Right lobe of liver (tissue), 6 donors: ENCODE data around the gene NUP155. TPM values are rescaled to one million over a fixed set of nuclear protein-coding genes. Genes with fewer than 3 reads are reported as not detected.
"Not testable (repeated sequence)": the region's sequence is repeated elsewhere in the genome, so short reads cannot be mapped to it uniquely, and the experiment has no call there.

Experiments used
- ATAC-seq, 4 donors: fragments of 200-7000 bp; cut with Tn5 transposase; one replicate each; pipeline ENCODE4 v1.9.1; 2020; ENCODE audit warnings: mild to moderate bottlenecking in 4 of 4, moderate library complexity in 4 of 4
- DNase-seq, 3 donors: peaks; one replicate each; pipeline ENCODE4 v3.0.0-alpha.2; 2020
- H3K27ac ChIP-seq, 3 donors: fragments of 200-600 bp; one replicate each; pipeline ENCODE4 v1.8.0; 2022
- H3K27me3 ChIP-seq, 2 donors: fragments of 200-600 bp; one replicate each; pipeline ENCODE4 v1.8.0; 2022
- H3K36me3 ChIP-seq, 4 donors: fragments of 200-600 bp; sonication (generic) in 1 of 4; one replicate each; pipeline versions ENCODE4 v1.5.1 to v1.8.0; 2017 to 2022; ENCODE audit warnings: control low read depth in 1 of 4
- H3K4me1 ChIP-seq, 4 donors: fragments of 200-600 bp; sonication (generic) in 1 of 4; one replicate each; pipeline versions ENCODE4 v1.5.1 to v1.8.0; 2017 to 2022; ENCODE audit warnings: control low read depth in 1 of 4
- H3K4me3 ChIP-seq, 3 donors: fragments of 200-600 bp; one replicate each; pipeline ENCODE4 v1.8.0; 2022
- H3K9me3 ChIP-seq, 4 donors: fragments of 200-600 bp; sonication (generic) in 1 of 4; one replicate each; pipeline versions ENCODE4 v1.5.1 to v1.8.0; 2017 to 2022; ENCODE audit warnings: control low read depth in 1 of 4
- CTCF ChIP-seq, 4 donors: fragments of 200-600 bp in 3 of 4; fragments of 450-650 bp in 1 of 4; IDR thresholded peaks; one replicate each; pipeline versions ENCODE4 v1.5.1 to v1.8.0; 2016 to 2022; ENCODE audit warnings: antibody characterized with exemption in 4 of 4, mild to moderate bottlenecking in 2 of 4
- POLR2A ChIP-seq: fragments of 450-650 bp; IDR thresholded peaks from one replicate; pipeline ENCODE4 v1.6.1; 2017; ENCODE audit warnings: antibody characterized with exemption, mild to moderate bottlenecking
- WGBS: methylation state at CpG from one replicate; pipeline ENCODE4 v1.1.6; 2018; ENCODE audit warnings: low coverage, low lambda C conversion rate; ENCODE audit not compliant: insufficient coverage; ENCODE audit errors: missing lambda C conversion rate; 5-methylcytosine and 5-hydroxymethylcytosine counted together
- intact Hi-C, 2 donors: fragments of 100-400 bp; cut with DNase I; formaldehyde crosslinking; loops; one replicate each; pipeline versions ENCODE4 v1.11.2 to v1.14.1; 2022
- long read RNA-seq: library from polyadenylated mRNA; unstranded; transcript quantifications from one replicate; pipeline ENCODE4 v2.0.0, GENCODE V29; 2019
- total RNA-seq, 6 experiments: library from RNA; depleted of rRNA in 2 of 6; stranded (reverse); fragments of >200 nt in 2 of 6; fragmentation: NEBNext Ultra II Directional in 3 of 6; extraction: Animal tissue kit (Norgen Biotek cat#: 25700) in 3 of 6; gene quantifications; one replicate each; pipeline versions ENCODE4 v1.1.0 to v1.2.4, GENCODE V29; 2016 to 2023
- donor health status: DM: no; HTN: yes; CAD: no.
- donor health status: DM: no; HTN: no; CAD: no.
- donor health status: DM: no; HTN: no; CAD: no.
- donor health status: DM: no; HTN: yes; CAD: no.
- donor health status: DM: no; HTN: yes; CAD: no.

NUP155 gene
- 10 to 100 TPM in 3 of 6 experiments, 1 to 10 TPM in 3; 6.4 to 10.8 (median 9.2) TPM for total RNA-seq
- long read RNA-seq, partial matches to known transcripts = 1 of 1 reads
- long read RNA-seq, other reads (novel, unspliced or antisense) = 0 of 1 reads

GRCh38 chr5:37370864-37371726 is at the start of gene NUP155:
TSS of gene NUP155 (minus strand) at chr5:37371106. CDS start at chr5:37370977, 129 bp downstream.
- peak; percentile 91 to 95 (median 95) for DNase-seq
- 2% methylated on average over 42 of the region's 49 CpGs for WGBS
- Histone ChIP-seq H3K27ac (peak within 1 kb of the TSS; percentile 7 to 73 (median 56)), H3K4me1 (peaks cover 0 to 15% (median 6%) of the 10 kb centered on the region in 4 donors), H3K36me3 (no peaks in the 10 kb centered on the region), H3K9me3 (no peaks in the 10 kb centered on the region), H3K27me3 (no peaks in the 10 kb centered on the region), H3K4me3 (peak within 1 kb of the TSS; percentile 71 to 92 (median 90))
- no peak for TF ChIP-seq CTCF (IDR thresholded peaks at IDR 0.05)
- TF ChIP-seq POLR2A = peak; percentile 42
- peak; percentile 97 to 98 (median 98) for ATAC-seq
- intact Hi-C loops = no loop called here

- WGBS = 88% methylated on average over 8 of the region's 9 CpGs
- no peak for ATAC-seq
- TF ChIP-seq POLR2A = no peak
- TF ChIP-seq CTCF (IDR thresholded peaks at IDR 0.05) = no peak
- H3K4me1 ChIP-seq = no peaks in the 10 kb centered on the region
- no peak overlapping the region for H3K4me3 ChIP-seq
- no peak overlapping the region for H3K27ac ChIP-seq
- DNase-seq = no peak
- no peaks in the 10 kb centered on the region for H3K27me3 ChIP-seq
- intact Hi-C loops = no loop called here
- peaks cover 0 to 8% (median 0%) of the 10 kb centered on the region in 4 donors for H3K36me3 ChIP-seq
- H3K9me3 ChIP-seq = no peaks in the 10 kb centered on the region
Measured at GRCh38 chr5:37417347-37417746, 46.4 kb upstream of the NUP155 start.

GRCh38 chr5:37415456-37415855 is 44.5 kb upstream of the NUP155 start:
- H3K4me1 ChIP-seq, intact Hi-C loops, H3K9me3 ChIP-seq, DNase-seq, H3K36me3 ChIP-seq, H3K27me3 ChIP-seq, ATAC-seq, H3K4me3 ChIP-seq, H3K27ac ChIP-seq: not testable (repeated sequence)
- no CpG with 5 or more reads among the region's 33 CpGs for WGBS

- ATAC-seq (no peak), DNase-seq (no peak)
- WGBS = 80% methylated on average over 2 of the region's 3 CpGs
- Histone ChIP-seq H3K27ac (no peak overlapping the region), H3K9me3 (no peaks in the 10 kb centered on the region), H3K4me3 (no peak overlapping the region), H3K4me1 (no peaks in the 10 kb centered on the region), H3K36me3 (peaks cover 0 to under 1% (median 0%) of the 10 kb centered on the region in 4 donors), H3K27me3 (no peaks in the 10 kb centered on the region)
- no peak for TF ChIP-seq POLR2A
- no peak for TF ChIP-seq CTCF (IDR thresholded peaks at IDR 0.05)
- intact Hi-C loops = no loop called here
Measured at GRCh38 chr5:37412515-37412914, 41.6 kb upstream of the NUP155 start.

GRCh38 chr5:37400501-37400900 is 29.6 kb upstream of the NUP155 start:
- H3K36me3 ChIP-seq = peaks cover 0 to 18% (median 8%) of the 10 kb centered on the region in 4 donors
- no peak overlapping the region for H3K27ac ChIP-seq
- H3K27me3 ChIP-seq = no peaks in the 10 kb centered on the region
- H3K4me1 ChIP-seq = no peaks in the 10 kb centered on the region
- WGBS = 87% methylated on average over 4 of the region's 4 CpGs
- intact Hi-C loops = no loop called here
- DNase-seq = no peak
- no peak for TF ChIP-seq POLR2A
- no peak for TF ChIP-seq CTCF (IDR thresholded peaks at IDR 0.05)
- H3K9me3 ChIP-seq = no peaks in the 10 kb centered on the region
- ATAC-seq = no peak
- H3K4me3 ChIP-seq = no peak overlapping the region
